Measurements from ENCODE around the gene COL4A6.
"Not testable (repeated sequence)": the region's sequence is repeated elsewhere in the genome, so short reads cannot be mapped to it uniquely, and the experiment has no call there.

COL4A6 gene

GRCh38 chrX:108380222-108380621 lies 58.0 kb downstream of the COL4A6 start:
- TF ChIP-seq CTCF (IDR thresholded peaks at IDR 0.05; ENCODE audit: low read depth, low read length) = no peak
- DNase-seq (ENCODE audit: extremely low read depth, low read depth) = no peak

GRCh38 chrX:108376821-108377220 lies 61.4 kb downstream of the COL4A6 start:
- not testable (repeated sequence) for DNase-seq (ENCODE audit: extremely low read depth, low read depth)

GRCh38 chrX:108375591-108375990 lies 62.6 kb downstream of the COL4A6 start:
- DNase-seq (ENCODE audit: extremely low read depth, low read depth) = not testable (repeated sequence)

GRCh38 chrX:108366644-108367406 lies 71.4 kb downstream of the COL4A6 start:
- TF ChIP-seq CTCF (IDR thresholded peaks at IDR 0.05; ENCODE audit: low read depth, low read length) = no peak
- no peak for DNase-seq (ENCODE audit: extremely low read depth, low read depth)

GRCh38 chrX:108362026-108362425 lies 76.2 kb downstream of the COL4A6 start:
- DNase-seq (ENCODE audit: extremely low read depth, low read depth) = no peak
- no peak for TF ChIP-seq CTCF (IDR thresholded peaks at IDR 0.05; ENCODE audit: low read depth, low read length)

GRCh38 chrX:108361316-108361715 lies 76.9 kb downstream of the COL4A6 start:
- no peak for DNase-seq (ENCODE audit: extremely low read depth, low read depth)
- TF ChIP-seq CTCF (IDR thresholded peaks at IDR 0.05; ENCODE audit: low read depth, low read length) = no peak

- DNase-seq (ENCODE audit: extremely low read depth, low read depth) = no peak
- TF ChIP-seq CTCF (IDR thresholded peaks at IDR 0.05; ENCODE audit: low read depth, low read length) = no peak
Observed at GRCh38 chrX:108359806-108360602, 78.2 kb downstream of the COL4A6 start.

GRCh38 chrX:108353452-108353851 lies 84.8 kb downstream of the COL4A6 start:
- DNase-seq (ENCODE audit: extremely low read depth, low read depth) = no peak
- no peak for TF ChIP-seq CTCF (IDR thresholded peaks at IDR 0.05; ENCODE audit: low read depth, low read length)
